GM18868 (cell line): ENCODE results near the gene HOXB8.

Source experiments
- ATAC-seq: cut with Tn5 transposase; IDR thresholded peaks from one replicate; pipeline ENCODE4 v1.9.1; 2021; ENCODE audit warnings: mild to moderate bottlenecking, moderate library complexity; ENCODE audit not compliant: unreplicated experiment

Gene HOXB8

GRCh38 chr17:48569674-48570324 lies 45.3 kb downstream of the HOXB8 start:
- no peak for ATAC-seq

DNA sequence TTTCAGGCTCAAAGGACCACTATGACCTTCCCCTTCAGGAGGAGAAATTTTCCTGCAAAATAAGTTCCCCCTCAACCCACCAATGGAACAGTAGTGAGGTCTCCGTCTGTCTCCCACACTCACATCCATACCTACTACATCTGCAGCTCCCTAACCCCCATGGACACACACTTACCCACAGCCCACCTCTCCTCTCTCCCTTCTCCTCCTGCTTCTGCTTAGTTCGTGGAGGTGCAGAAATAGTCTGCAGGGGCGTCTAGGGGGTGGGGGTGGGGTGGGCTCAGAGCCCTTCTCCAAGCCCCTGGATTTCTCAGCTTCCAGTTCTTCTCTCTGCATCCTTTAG lies 45.9 kb downstream of the HOXB8 start:
- ATAC-seq, result no peak

- ATAC-seq, result no peak
These were observed 46.4 kb downstream of the HOXB8 start for GRCh38 chr17:48568499-48569239.

DNA sequence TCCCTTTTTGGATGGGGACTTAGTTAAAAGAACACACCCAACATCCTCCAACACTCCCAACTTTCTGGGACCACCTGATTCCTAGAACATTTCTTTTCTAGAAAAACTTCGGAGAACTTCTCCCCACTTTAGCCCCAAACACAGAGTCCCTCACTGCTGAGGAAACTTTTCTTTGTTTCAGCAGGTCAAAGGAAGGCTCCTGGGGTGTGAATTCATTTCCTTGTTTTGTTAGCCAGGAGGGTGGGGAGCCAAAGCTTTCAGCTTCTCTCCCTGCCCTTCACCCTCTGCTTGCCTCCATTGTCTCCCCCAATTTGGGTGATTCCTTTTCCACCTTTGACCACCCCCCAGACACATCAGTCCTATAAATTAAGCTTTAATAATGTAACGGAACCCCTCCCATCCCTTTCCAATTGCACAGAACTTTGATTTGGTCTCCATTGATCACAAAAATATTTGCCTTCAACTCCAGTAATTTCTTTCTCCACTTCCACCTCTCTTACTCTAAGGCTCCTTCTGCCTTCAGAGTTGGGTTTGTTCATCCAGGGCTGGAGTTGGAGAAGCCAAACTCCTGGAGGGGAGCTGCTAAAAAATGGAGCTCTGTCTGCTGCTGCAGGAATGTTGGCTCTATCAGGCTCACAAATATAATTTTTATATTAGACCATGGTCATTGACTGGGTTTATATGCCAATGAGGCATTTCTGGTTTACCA lies 47.3 kb downstream of the HOXB8 start:
- ATAC-seq, result no peak

DNA sequence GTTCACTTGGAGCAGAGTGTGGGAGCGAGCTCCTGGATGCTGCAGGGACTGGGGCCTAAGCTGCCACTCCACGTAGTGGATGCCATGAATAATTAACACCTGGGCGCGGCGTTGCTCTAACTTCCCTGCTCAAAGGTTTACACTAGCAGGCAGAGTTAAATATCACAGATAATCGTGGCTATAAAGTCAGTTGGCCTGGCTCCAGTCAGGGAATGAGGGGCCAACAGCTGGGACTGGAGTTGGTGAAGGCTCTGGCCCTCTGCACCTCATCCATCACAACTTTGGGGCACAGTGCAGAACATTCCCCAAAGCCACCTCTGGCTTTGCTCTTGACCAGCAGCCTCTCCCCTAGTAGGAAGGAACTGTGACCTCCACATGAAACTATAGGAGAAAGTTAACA lies 47.9 kb downstream of the HOXB8 start:
- no peak for ATAC-seq

GRCh38 chr17:48566717-48567116 lies 48.4 kb downstream of the HOXB8 start:
- no peak for ATAC-seq

DNA sequence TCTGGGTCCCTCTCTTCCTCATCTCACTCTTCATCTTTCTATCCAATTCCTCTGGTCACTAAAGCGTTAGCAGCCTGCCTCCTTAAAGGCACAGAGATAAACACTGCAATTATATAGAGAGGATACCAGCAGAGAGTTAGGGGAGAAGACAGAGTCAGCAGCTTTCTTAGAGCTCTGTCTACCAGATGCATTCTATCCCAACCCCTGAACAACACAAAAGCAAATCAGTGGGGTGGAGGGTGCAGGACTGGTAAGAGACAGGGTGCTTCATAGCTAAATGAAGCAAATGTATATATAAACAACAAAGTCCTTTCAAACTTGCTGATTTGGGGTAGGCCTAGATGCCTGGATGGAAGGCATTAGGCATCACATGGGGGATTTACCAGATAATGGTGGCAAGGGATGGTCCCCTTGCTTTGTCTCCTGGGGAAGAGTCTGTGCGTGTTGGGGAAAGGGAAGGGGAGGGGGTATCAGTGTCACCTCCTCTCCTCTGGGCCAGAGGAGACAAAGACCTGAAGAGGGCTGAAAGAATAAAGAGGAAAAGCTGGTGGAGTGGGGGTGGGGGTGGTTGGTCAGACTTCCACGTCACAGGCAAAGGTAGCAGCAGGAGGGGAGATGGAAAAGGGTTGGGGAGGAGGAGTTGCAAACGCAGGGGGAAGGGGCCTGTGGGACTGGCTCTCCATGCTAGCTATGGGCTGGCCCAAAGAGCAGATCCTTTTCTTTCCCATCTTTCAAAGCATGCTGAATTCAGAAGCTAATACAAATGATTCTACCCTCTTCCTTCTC lies 49.0 kb downstream of the HOXB8 start:
- ATAC-seq, result no peak

- no peak for ATAC-seq
These were observed 50.0 kb downstream of the HOXB8 start for GRCh38 chr17:48565022-48565554.

DNA sequence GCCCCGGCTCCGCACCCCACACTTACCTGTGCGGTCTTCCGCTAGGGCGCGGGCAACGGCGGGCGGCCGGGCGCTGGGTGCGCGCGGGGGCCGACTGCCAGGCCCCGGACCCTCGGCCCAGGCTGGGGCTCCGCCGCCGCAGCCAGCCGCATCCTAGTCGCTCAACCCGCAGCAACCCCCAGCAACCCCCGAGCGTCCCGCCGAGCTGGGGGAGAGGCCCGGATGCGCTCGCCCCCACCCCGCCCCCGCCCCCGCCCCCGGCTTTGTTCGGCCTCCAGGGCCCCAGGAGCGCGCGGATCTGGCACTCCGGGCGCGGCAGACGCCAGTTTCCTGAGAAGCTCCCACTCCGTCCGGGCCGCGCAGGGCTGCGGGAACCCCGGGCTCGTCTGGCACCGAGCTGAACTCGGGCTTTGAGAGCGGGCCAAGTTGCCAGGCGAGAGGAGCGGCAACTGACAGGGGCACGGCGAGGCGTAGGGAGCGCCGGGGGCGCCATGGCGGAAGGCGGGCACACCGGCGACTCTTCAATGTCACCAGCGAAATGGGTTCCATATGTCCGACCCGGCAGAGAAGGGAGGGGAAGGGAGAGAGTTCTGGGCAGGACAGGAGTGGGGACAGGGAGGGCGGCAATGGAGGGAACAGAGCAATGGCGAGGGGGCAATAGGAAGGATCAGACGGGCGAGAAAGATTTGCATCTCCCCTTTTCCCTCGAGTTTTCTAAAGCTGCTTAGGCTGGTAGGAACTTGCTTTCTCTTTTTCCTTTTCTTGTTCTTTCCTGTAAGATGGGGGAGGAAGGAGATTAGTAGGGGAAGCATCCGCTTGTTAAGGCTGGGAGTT lies 50.7 kb downstream of the HOXB8 start:
- ATAC-seq, result no peak

- no peak for ATAC-seq
These were observed 51.3 kb downstream of the HOXB8 start for GRCh38 chr17:48563867-48564187.

- no peak for ATAC-seq
These were observed 51.7 kb downstream of the HOXB8 start for GRCh38 chr17:48563385-48563838.

GRCh38 chr17:48562934-48563333 lies 52.2 kb downstream of the HOXB8 start:
- ATAC-seq, result no peak
